Tongue (tissue), 3 donors: Measurements from ENCODE around the gene ACOX3. TPM values are rescaled to one million over a fixed set of nuclear protein-coding genes. Genes with fewer than 3 reads are reported as not detected.
A peak's percentile ranks its signal among the peaks of the same experiment; 100 is the strongest.

Experiments used
- DNase-seq: peaks from one replicate; pipeline ENCODE4 v3.0.0-alpha.2; 2015
- small RNA-seq: library from RNA; depleted of rRNA; stranded (forward); fragments of <200 nt; gene quantifications from one replicate; pipeline ENCODE3, GENCODE V24; 2014; ENCODE audit warnings: low replicate concordance
- total RNA-seq: library from RNA; depleted of rRNA; stranded (reverse); fragments of >200 nt; gene quantifications from one replicate; pipeline ENCODE4 v1.2.3, GENCODE V29; 2014

ACOX3 gene
- total RNA-seq, 1 donor from 2014 or later = 33.1 TPM

- DNase-seq = no peak
These were observed 120.7 kb downstream of the ACOX3 start for GRCh38 chr4:8319731-8320385.

GRCh38 chr4:8319061-8319460, 121.5 kb downstream of the ACOX3 start:
- no peak for DNase-seq

- no peak for DNase-seq
These were observed 122.0 kb downstream of the ACOX3 start for GRCh38 chr4:8318509-8318908.

GRCh38 chr4:8317474-8317873, 123.0 kb downstream of the ACOX3 start:
- no peak for DNase-seq

GRCh38 chr4:8316911-8317351, 123.6 kb downstream of the ACOX3 start:
- DNase-seq = no peak

Small RNAs within 50 kb of the gene (small RNA-seq; reads per million reads assigned to genes)
- gene RNA5SP152 = 0.21 reads per million, percentile 30 among the genes with 10 or more reads in this experiment

Other genes with a start within 250 kb of the ACOX3 start
- 20.2 TPM for gene SH3TC1, start 241.4 kb downstream of the ACOX3 start, total RNA-seq
- 35.2 TPM for gene HTRA3, start 171.0 kb downstream of the ACOX3 start, total RNA-seq
- 27.5 TPM for gene TRMT44, start 54 bp upstream of the ACOX3 start, total RNA-seq
- 1.3 TPM for gene GPR78, start 139.7 kb upstream of the ACOX3 start, total RNA-seq
- 6.8 TPM for gene CPZ, start 152.0 kb upstream of the ACOX3 start, total RNA-seq